GM18519 (cell line): ENCODE results near the gene PDCD4.

Experiments
- ATAC-seq: cut with Tn5 transposase; IDR thresholded peaks from one replicate; pipeline ENCODE4 v1.9.1; 2021; ENCODE audit warnings: mild to moderate bottlenecking, moderate library complexity; ENCODE audit not compliant: unreplicated experiment, low FRiP score

The PDCD4 gene

GRCh38 chr10:110871298-110872084, at the start of gene PDCD4:
Gene PDCD4 (plus strand): TSS chr10:110871928. CDS start chr10:110876028, 4,100 bp downstream.
- ATAC-seq, result peak; percentile 52

GRCh38 chr10:110822035-110822711, 49.6 kb upstream of the PDCD4 start:
- ATAC-seq, result no peak

GRCh38 chr10:110822712-110823311, 48.9 kb upstream of the PDCD4 start:
- no peak for ATAC-seq

- ATAC-seq, result no peak
Measured at GRCh38 chr10:110824152-110824441, 47.6 kb upstream of the PDCD4 start.

GRCh38 chr10:110824660-110825059, 47.1 kb upstream of the PDCD4 start:
- no peak for ATAC-seq

- no peak for ATAC-seq
Measured at GRCh38 chr10:110825508-110825907, 46.2 kb upstream of the PDCD4 start.

- ATAC-seq, result no peak
Measured at GRCh38 chr10:110827410-110827809, 44.3 kb upstream of the PDCD4 start.

GRCh38 chr10:110827875-110828274, 43.9 kb upstream of the PDCD4 start:
- ATAC-seq, result no peak

- ATAC-seq, result no peak
Measured at GRCh38 chr10:110828525-110828924, 43.2 kb upstream of the PDCD4 start.

- ATAC-seq, result no peak
Measured at GRCh38 chr10:110829721-110830410, 41.9 kb upstream of the PDCD4 start.

GRCh38 chr10:110833234-110833940, 38.3 kb upstream of the PDCD4 start:
- no peak for ATAC-seq

- ATAC-seq, result no peak
Measured at GRCh38 chr10:110833941-110834628, 37.6 kb upstream of the PDCD4 start.

GRCh38 chr10:110834629-110835301, 37.0 kb upstream of the PDCD4 start:
- no peak for ATAC-seq

GRCh38 chr10:110835841-110836240, 35.9 kb upstream of the PDCD4 start:
- no peak for ATAC-seq

GRCh38 chr10:110836706-110837105, 35.0 kb upstream of the PDCD4 start:
- no peak for ATAC-seq

- ATAC-seq, result no peak
Measured at GRCh38 chr10:110837418-110838171, 34.1 kb upstream of the PDCD4 start.

GRCh38 chr10:110840225-110840922, 31.4 kb upstream of the PDCD4 start:
- no peak for ATAC-seq

- ATAC-seq, result no peak
Measured at GRCh38 chr10:110840923-110841428, 30.8 kb upstream of the PDCD4 start.
